Cardiac fibroblast (primary cell): ENCODE measurements around the gene TJAP1.

ENCODE experiments used
- DNase-seq, 2 donors: peaks; one replicate each; pipeline versions ENCODE4 v3.0.0 to v3.0.0-alpha.2; 2010; ENCODE audit warnings: low read depth in 2 of 2
- H3K4me3 ChIP-seq, 2 donors: replicated peaks in 1 of 2; 1 replicate in 1 of 2; 2 replicates in 1 of 2; pipeline ENCODE4 v1.5.1; 2011; ENCODE audit warnings: low read depth in 2 of 2, low read length in 2 of 2, mild to moderate bottlenecking in 2 of 2, moderate library complexity in 1 of 2
- CTCF ChIP-seq: IDR thresholded peaks from one replicate; pipeline ENCODE4 v1.5.1; 2011; ENCODE audit warnings: low read depth, mild to moderate bottlenecking, low read length, inconsistent platforms

TJAP1 gene

GRCh38 chr6:43444036-43444435, 33.3 kb upstream of the TJAP1 start:
- no peak overlapping the region for H3K4me3 ChIP-seq
- DNase-seq, result no peak
- no peak for TF ChIP-seq CTCF

GRCh38 chr6:43444582-43444981, 32.8 kb upstream of the TJAP1 start:
- DNase-seq, result no peak
- TF ChIP-seq CTCF, result no peak
- H3K4me3 ChIP-seq, result no peak overlapping the region

GRCh38 chr6:43445576-43445975, 31.8 kb upstream of the TJAP1 start:
- no peak for TF ChIP-seq CTCF
- no peak overlapping the region for H3K4me3 ChIP-seq
- no peak for DNase-seq

DNA sequence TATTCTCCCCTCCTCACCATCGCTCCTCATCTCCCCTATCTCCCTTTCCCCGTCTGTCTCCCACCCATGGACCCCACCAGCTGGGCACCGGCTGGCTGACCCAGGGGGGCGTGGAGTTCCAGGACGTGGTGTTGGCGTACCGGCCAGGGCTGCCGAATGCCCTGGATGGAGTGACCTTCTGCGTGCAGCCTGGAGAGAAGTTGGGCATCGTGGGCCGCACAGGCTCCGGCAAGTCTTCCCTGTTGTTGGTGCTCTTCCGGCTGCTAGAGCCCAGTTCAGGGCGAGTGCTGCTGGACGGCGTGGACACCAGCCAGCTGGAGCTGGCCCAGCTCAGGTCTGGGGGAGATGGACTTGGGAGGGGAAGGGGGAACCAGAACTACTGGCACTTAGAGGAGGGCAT, 29.8 kb upstream of the TJAP1 start:
- no peak for TF ChIP-seq CTCF
- no peak overlapping the region for H3K4me3 ChIP-seq
- no peak for DNase-seq

GRCh38 chr6:43448916-43449315, 28.5 kb upstream of the TJAP1 start:
- no peak for TF ChIP-seq CTCF
- DNase-seq, result no peak
- H3K4me3 ChIP-seq, result no peak overlapping the region

DNA sequence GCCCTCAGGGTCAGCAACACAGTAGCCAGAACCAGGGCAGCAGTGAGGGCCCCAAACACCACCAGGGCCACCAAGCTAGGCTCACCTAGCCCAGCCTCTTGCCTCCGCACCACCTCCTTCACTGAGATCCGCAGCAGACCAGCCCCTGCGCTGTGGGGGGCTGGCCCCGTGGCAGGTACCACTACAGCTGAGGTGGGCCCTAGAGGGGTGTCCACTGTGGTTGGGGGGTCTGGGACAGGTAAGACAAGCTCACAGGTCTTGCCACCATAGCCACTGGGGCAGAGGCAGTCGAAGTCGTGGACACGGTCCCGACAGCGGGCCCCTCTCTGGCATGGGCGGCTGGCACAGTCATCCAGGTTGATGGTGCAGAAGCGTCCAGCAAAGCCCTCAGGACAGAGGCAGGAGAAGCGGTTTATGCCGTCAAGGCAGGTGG, 26.7 kb upstream of the TJAP1 start:
- H3K4me3 ChIP-seq, result no peak overlapping the region

More for the DNA sequence above, 26.7 kb upstream of the TJAP1 start:
- no peak for TF ChIP-seq CTCF
- DNase-seq, result no peak
